Gastroesophageal sphincter (tissue), 3 donors: Measurements from ENCODE around the gene KCNMA1.

Experiments
- CTCF ChIP-seq, 4 experiments: fragments of 200-600 bp in 2 of 4; fragments of 450-650 bp in 2 of 4; sonication (generic) in 1 of 4; IDR thresholded peaks; one replicate each; pipeline ENCODE4 v1.5.1; 2017 to 2019; ENCODE audit warnings: antibody characterized with exemption in 4 of 4, mild to moderate bottlenecking in 2 of 4, moderate library complexity in 2 of 4
- EP300 ChIP-seq: sonication (generic); formaldehyde crosslinking; IDR thresholded peaks from one replicate; pipeline ENCODE4 v1.6.1; 2017; ENCODE audit warnings: antibody characterized with exemption, mild to moderate bottlenecking
- POLR2A ChIP-seq, 2 donors: fragments of 450-650 bp; IDR thresholded peaks; one replicate each; pipeline ENCODE4 v1.6.1; 2017; ENCODE audit warnings: antibody characterized with exemption in 2 of 2, mild to moderate bottlenecking in 2 of 2, moderate library complexity in 1 of 2
- POLR2AphosphoS5 ChIP-seq: sonication (generic); formaldehyde crosslinking; IDR thresholded peaks from one replicate; pipeline ENCODE4 v1.6.1; 2017; ENCODE audit warnings: antibody characterized with exemption

DNA sequence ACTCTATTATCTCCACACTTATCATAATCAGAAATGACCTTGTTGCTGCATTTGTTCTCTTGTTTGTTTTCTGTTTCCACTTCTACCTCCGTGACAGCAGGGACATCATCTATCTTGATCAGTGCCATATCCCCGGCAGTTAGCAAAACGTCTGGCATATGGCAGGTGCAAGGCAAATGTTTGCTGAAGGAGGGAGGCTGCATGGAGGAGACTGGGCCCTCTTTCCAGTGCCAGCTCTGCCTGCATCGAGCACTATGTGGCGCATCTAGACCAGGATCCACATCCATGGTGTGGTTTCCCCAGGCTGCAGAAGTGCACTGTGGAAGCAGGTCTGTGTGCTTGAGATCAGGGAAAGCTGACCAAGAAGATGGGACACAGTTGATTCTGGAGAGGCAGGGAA is 181.2 kb downstream of the KCNMA1 start:
- no peak for TF ChIP-seq CTCF (IDR thresholded peaks at IDR 0.05)
- no peak for TF ChIP-seq POLR2A (IDR thresholded peaks at IDR 0.05)
- no peak for TF ChIP-seq POLR2AphosphoS5
- TF ChIP-seq EP300, result no peak
